ENCODE data around the gene STXBP4.

DNA sequence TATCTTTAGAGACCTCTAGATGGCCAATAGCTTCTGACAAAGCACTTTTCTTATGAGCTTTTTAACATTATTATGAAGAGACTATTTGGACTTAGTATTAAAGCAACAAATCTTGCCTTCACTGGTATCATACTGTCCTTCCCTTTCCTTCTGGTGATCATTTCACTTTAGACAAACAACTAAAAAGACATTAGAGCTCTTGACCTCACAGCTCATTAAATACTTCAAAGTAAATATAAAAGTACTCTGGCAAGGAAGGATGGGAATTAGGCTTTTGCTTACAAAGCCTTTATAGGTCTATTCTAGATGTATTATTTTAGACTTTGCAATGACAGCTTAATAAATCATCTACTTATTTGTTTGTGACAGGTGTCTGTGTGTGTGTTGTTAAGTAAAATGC lies 11.1 kb downstream of the STXBP4 start:
- TF ChIP-seq, protein P1, sequence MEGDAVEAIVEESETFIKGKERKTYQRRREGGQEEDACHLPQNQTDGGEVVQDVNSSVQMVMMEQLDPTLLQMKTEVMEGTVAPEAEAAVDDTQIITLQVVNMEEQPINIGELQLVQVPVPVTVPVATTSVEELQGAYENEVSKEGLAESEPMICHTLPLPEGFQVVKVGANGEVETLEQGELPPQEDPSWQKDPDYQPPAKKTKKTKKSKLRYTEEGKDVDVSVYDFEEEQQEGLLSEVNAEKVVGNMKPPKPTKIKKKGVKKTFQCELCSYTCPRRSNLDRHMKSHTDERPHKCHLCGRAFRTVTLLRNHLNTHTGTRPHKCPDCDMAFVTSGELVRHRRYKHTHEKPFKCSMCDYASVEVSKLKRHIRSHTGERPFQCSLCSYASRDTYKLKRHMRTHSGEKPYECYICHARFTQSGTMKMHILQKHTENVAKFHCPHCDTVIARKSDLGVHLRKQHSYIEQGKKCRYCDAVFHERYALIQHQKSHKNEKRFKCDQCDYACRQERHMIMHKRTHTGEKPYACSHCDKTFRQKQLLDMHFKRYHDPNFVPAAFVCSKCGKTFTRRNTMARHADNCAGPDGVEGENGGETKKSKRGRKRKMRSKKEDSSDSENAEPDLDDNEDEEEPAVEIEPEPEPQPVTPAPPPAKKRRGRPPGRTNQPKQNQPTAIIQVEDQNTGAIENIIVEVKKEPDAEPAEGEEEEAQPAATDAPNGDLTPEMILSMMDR (optimal IDR thresholded peaks at IDR 0.05 in 1 of 3, IDR thresholded peaks at IDR 0.05 in 1 of 3, conservative IDR thresholded peaks at IDR 0.05 in 1 of 3; ENCODE audit: extremely low read depth in 1 of 3, insufficient read depth in 2 of 3, low read length in 3 of 3): no peak
- no peak for TF ChIP-seq EZH2 (IDR thresholded peaks at IDR 0.05; ENCODE audit: low read length)
